Transverse colon (tissue), 4 donors: ENCODE data around the gene FAM107B.

Experiments used
- CTCF ChIP-seq, 5 experiments: fragments of 200-600 bp in 3 of 5; fragments of 450-650 bp in 2 of 5; sonication (generic) in 3 of 5; IDR thresholded peaks; 1 replicate in 2 of 5; 2 replicates in 3 of 5; pipeline ENCODE4 v1.5.1; 2016 to 2017; ENCODE audit warnings: antibody characterized with exemption in 5 of 5, inconsistent platforms in 3 of 5, mild to moderate bottlenecking in 2 of 5, moderate library complexity in 1 of 5
- POLR2A ChIP-seq: fragments of 450-650 bp; IDR thresholded peaks from one replicate; pipeline ENCODE4 v1.6.1; 2016; ENCODE audit warnings: antibody characterized with exemption, mild to moderate bottlenecking, moderate library complexity
- POLR2AphosphoS5 ChIP-seq, 3 donors: sonication (generic); formaldehyde crosslinking; IDR thresholded peaks; one replicate each; pipeline ENCODE4 v1.6.1; 2016; ENCODE audit warnings: antibody characterized with exemption in 3 of 3

- no peak for TF ChIP-seq POLR2AphosphoS5 (IDR thresholded peaks at IDR 0.05)
- TF ChIP-seq CTCF (IDR thresholded peaks at IDR 0.05), result no peak
- no peak for TF ChIP-seq POLR2A
Observed at GRCh38 chr10:14654821-14655382, 119.8 kb downstream of the FAM107B start.
